Kidney (tissue), 14 donors: ENCODE results near the gene LYZL1. TPM values are rescaled to one million over a fixed set of nuclear protein-coding genes. Genes with fewer than 3 reads are reported as not detected.
"Not testable (repeated sequence)": the region's sequence is repeated elsewhere in the genome, so short reads cannot be mapped to it uniquely, and the experiment has no call there.

Experiments used
- DNase-seq, 5 donors: peaks; one replicate each; pipeline ENCODE4 v3.0.0-alpha.2; 2013 to 2020
- FAIRE-seq: peaks from 2 replicates; lab custom pipeline; 2012; peaks lifted over from hg19 to GRCh38; lab: Jason Lieb, UNC
- H3K27ac ChIP-seq, 2 donors: one replicate each; pipeline ENCODE4 v1.7.0; 2013; ENCODE audit warnings: low read depth in 2 of 2, low read length in 2 of 2, inconsistent platforms in 1 of 2
- H3K27me3 ChIP-seq: one replicate; pipeline ENCODE4 v1.7.1; 2013; ENCODE audit warnings: low read length, inconsistent platforms; ENCODE audit not compliant: control insufficient read depth, insufficient read depth
- H3K36me3 ChIP-seq, 3 donors: one replicate each; pipeline versions ENCODE4 v1.7.0 to v1.7.1; 2013; ENCODE audit warnings: low read length in 3 of 3, control low read depth in 1 of 3, inconsistent platforms in 1 of 3; ENCODE audit not compliant: insufficient read depth in 3 of 3, control insufficient read depth in 2 of 3
- H3K4me1 ChIP-seq, 3 donors: one replicate each; pipeline versions ENCODE4 v1.7.0 to v1.7.1; 2013; ENCODE audit warnings: low read length in 3 of 3, inconsistent platforms in 1 of 3, low read depth in 1 of 3; ENCODE audit not compliant: control insufficient read depth in 2 of 3, insufficient read depth in 2 of 3
- H3K4me3 ChIP-seq, 3 donors: one replicate each; pipeline versions ENCODE4 v1.7.0 to v1.8.1; 2013; ENCODE audit warnings: low read length in 3 of 3, control low read depth in 1 of 3, inconsistent platforms in 1 of 3
- H3K9ac ChIP-seq, 3 donors: one replicate each; pipeline versions ENCODE4 v1.7.0 to v1.7.1; 2013; ENCODE audit warnings: low read length in 3 of 3, control low read depth in 1 of 3, inconsistent platforms in 1 of 3
- H3K9me3 ChIP-seq, 3 donors: one replicate each; pipeline versions ENCODE4 v1.7.0 to v1.7.1; 2013; ENCODE audit warnings: low read length in 3 of 3, control low read depth in 1 of 3, inconsistent platforms in 1 of 3; ENCODE audit not compliant: control insufficient read depth in 2 of 3, insufficient read depth in 1 of 3
- intact Hi-C: fragments of 100-400 bp; cut with DNase I; formaldehyde crosslinking; loops from one replicate; pipeline ENCODE4 v1.11.1; 2022
- polyA plus RNA-seq: library from polyadenylated mRNA; stranded (reverse); fragments of 350-450 nt; fragmentation: Illumina TruSeq; extraction: RNeasy Lipid Tissue Mini Kit (QIAGEN cat#74804); gene quantifications from one replicate; pipeline ENCODE4 v1.2.3, GENCODE V29; 2014; ENCODE audit warnings: low read depth, low replicate concordance; ENCODE audit not compliant: insufficient read depth
- total RNA-seq: library from RNA; stranded (reverse); fragmentation: NEBNext Ultra II Directional; extraction: Animal tissue kit (Norgen Biotek cat#: 25700); gene quantifications from one replicate; pipeline ENCODE4 v1.2.1, GENCODE V29; 2021
- TF ChIP-seq, protein P1 (sequence below): IDR thresholded peaks from 3 replicates; pipeline ENCODE4 v1.5.1; 2012; ENCODE audit warnings: mild to moderate bottlenecking, moderate library complexity, borderline replicate concordance; ENCODE audit not compliant: insufficient read depth; ENCODE audit errors: extremely low read depth
- donor health status: control.
- donor health status: control.
- donor health status: control.
- donor health status: control.
- donor health status: control.
- donor health status: DM: yes; HTN: yes; CAD: no.
- donor health status: Normal renal cell carcinoma (clear cell type).

Gene LYZL1
- total and polyA plus RNA-seq, 2 donors from 2014 or later: not detected

GRCh38 chr10:29319205-29319781 is 30.4 kb downstream of the LYZL1 start:
- Histone ChIP-seq H3K27ac (peak overlapping the region; percentile 26 to 55), H3K9me3 (no peaks in the 10 kb centered on the region), H3K27me3 (no peaks in the 10 kb centered on the region), H3K36me3 (no peaks in the 10 kb centered on the region), H3K4me3 (no peak overlapping the region), H3K9ac (no peak overlapping the region), H3K4me1 (peaks cover 0 to 7% (median 3%) of the 10 kb centered on the region in 3 donors)
- FAIRE-seq (no peak), DNase-seq (peak in 1 of 5 donors; percentile 12)
- TF ChIP-seq, protein P1, sequence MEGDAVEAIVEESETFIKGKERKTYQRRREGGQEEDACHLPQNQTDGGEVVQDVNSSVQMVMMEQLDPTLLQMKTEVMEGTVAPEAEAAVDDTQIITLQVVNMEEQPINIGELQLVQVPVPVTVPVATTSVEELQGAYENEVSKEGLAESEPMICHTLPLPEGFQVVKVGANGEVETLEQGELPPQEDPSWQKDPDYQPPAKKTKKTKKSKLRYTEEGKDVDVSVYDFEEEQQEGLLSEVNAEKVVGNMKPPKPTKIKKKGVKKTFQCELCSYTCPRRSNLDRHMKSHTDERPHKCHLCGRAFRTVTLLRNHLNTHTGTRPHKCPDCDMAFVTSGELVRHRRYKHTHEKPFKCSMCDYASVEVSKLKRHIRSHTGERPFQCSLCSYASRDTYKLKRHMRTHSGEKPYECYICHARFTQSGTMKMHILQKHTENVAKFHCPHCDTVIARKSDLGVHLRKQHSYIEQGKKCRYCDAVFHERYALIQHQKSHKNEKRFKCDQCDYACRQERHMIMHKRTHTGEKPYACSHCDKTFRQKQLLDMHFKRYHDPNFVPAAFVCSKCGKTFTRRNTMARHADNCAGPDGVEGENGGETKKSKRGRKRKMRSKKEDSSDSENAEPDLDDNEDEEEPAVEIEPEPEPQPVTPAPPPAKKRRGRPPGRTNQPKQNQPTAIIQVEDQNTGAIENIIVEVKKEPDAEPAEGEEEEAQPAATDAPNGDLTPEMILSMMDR: no peak
- intact Hi-C loops: no loop called here

DNA sequence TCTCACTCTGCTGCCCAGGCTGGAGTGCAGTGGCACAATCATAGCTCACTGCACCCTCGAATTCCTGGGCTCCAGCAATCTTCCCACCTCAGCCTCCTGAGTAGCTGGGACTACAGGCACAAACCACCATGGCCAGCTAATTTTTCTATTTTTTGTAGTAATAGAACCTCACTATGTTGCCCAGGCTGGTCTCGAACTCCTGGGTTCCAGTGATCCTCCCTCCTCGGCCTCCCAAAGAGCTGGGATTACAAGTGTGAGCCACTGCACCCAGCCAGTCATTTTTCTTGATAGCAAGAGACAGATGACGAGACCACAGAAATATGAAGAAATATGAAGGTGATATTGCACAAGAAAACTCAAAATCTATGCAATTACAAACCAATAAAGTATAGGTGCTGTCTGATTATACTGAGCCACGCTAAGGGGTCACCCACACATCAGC is 31.8 kb downstream of the LYZL1 start:
- H3K27ac ChIP-seq, FAIRE-seq, H3K4me1 ChIP-seq, H3K4me3 ChIP-seq, H3K36me3 ChIP-seq, H3K27me3 ChIP-seq, H3K9me3 ChIP-seq, intact Hi-C loops, H3K9ac ChIP-seq, DNase-seq: not testable (repeated sequence)

DNA sequence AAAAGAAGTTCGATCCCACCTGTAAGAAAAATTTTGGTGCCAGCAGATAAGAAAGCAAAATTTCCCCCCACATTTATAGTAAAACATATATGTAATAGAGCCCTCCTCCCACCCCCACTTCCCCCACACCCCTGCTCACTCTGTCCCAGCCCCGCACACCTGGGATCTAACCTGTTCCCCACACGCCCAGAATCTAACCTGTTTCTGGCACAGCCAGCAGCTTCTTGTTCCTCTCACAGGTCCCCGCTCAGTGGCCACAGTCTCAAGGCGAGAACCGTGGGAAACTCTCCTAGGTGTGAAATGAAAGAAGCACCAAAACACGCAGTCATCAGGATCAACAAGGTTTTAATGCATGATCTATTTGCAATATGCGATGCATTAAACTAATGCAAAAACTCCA is 32.8 kb downstream of the LYZL1 start:
- H3K27ac ChIP-seq: no peak overlapping the region
- no peaks in the 10 kb centered on the region for H3K9me3 ChIP-seq
- peaks cover 0 to 10% (median 5%) of the 10 kb centered on the region in 3 donors for H3K4me1 ChIP-seq
- intact Hi-C loops: no loop called here
- H3K4me3 ChIP-seq: no peak overlapping the region
- H3K9ac ChIP-seq: no peak overlapping the region
- DNase-seq (peak in 1 of 5 donors; percentile 30), FAIRE-seq (no peak)
- TF ChIP-seq, protein P1: no peak
- H3K36me3 ChIP-seq: no peaks in the 10 kb centered on the region
- H3K27me3 ChIP-seq: no peaks in the 10 kb centered on the region

- TF ChIP-seq, protein P1: no peak
- no peak overlapping the region for H3K9ac ChIP-seq
- peaks cover 0 to 10% (median 6%) of the 10 kb centered on the region in 3 donors for H3K4me1 ChIP-seq
- no peak overlapping the region for H3K4me3 ChIP-seq
- no peak for DNase-seq
- H3K27me3 ChIP-seq: no peaks in the 10 kb centered on the region
- no peaks in the 10 kb centered on the region for H3K36me3 ChIP-seq
- intact Hi-C loops: no loop called here
- no peak overlapping the region for H3K27ac ChIP-seq
- no peak for FAIRE-seq
- H3K9me3 ChIP-seq: no peaks in the 10 kb centered on the region
These were observed 34.0 kb downstream of the LYZL1 start for GRCh38 chr10:29322918-29323317.
